Measurements from ENCODE around the gene MACROD1. TPM values are rescaled to one million over a fixed set of nuclear protein-coding genes. Genes with fewer than 3 reads are reported as not detected.

Gene MACROD1
- total RNA-seq, 2 experiments from 2014 or later = 6.0 to 6.3 TPM

DNA sequence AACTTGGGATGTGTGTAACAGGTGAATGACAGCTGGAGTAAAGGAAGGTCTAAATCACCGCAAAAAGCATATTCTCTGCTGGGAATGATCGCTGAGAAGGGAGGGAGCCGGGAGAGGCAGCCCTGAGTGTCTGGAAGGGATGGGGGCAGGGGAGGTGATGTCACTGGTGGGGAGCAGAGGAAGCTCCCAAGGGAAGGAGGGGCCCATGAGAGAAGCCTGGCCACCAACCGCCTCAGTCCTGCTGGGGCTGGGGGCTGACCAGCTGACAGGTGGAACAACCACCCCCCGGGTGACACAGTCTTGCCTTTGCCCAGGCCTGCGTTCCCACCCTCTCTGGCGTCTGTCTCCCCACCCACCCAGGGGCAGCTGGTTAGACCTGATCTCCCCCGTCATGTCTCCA lies 136.1 kb downstream of the MACROD1 start:
- DNase-seq = no peak
- Mint-ChIP-seq H3K4me1 (ENCODE audit: low read depth) (peaks cover under 1% of the 10 kb centered on the region), H3K4me3 (no peak overlapping the region), H3K27me3 (peaks cover 46% of the 10 kb centered on the region), H3K36me3 (ENCODE audit: low read depth) (no peaks in the 10 kb centered on the region), H3K27ac (no peak overlapping the region), H3K9me3 (no peaks in the 10 kb centered on the region)
- no peak overlapping the region for H3K27ac ChIP-seq (ENCODE audit: low read depth in 1 of 2, low read length in 2 of 2)
- H3K27me3 ChIP-seq (ENCODE audit: control insufficient read depth in 1 of 2, insufficient read depth in 2 of 2, low read length in 2 of 2) = peaks cover 25 to 35% of the 10 kb centered on the region in 2 experiments
- no peak for ATAC-seq (ENCODE audit: poor library complexity)
- H3K9me3 ChIP-seq (ENCODE audit: control insufficient read depth in 1 of 2, insufficient read depth in 1 of 2, low read length in 2 of 2) = peaks cover 0 to 18% of the 10 kb centered on the region in 2 experiments
- POLR2A ChIA-PET = no interaction called here
- CTCF ChIA-PET = no interaction called here
- H3K4me1 ChIP-seq (ENCODE audit: insufficient read depth, low read length) = peaks cover 8% of the 10 kb centered on the region
- H3K36me3 ChIP-seq (ENCODE audit: insufficient read depth, low read length) = no peaks in the 10 kb centered on the region
- intact Hi-C loops (cut with DNase I, micrococcal nuclease) = no loop called here
- H3K4me3 ChIP-seq (ENCODE audit: low read length) = no peak overlapping the region
- TF ChIP-seq, protein P1, sequence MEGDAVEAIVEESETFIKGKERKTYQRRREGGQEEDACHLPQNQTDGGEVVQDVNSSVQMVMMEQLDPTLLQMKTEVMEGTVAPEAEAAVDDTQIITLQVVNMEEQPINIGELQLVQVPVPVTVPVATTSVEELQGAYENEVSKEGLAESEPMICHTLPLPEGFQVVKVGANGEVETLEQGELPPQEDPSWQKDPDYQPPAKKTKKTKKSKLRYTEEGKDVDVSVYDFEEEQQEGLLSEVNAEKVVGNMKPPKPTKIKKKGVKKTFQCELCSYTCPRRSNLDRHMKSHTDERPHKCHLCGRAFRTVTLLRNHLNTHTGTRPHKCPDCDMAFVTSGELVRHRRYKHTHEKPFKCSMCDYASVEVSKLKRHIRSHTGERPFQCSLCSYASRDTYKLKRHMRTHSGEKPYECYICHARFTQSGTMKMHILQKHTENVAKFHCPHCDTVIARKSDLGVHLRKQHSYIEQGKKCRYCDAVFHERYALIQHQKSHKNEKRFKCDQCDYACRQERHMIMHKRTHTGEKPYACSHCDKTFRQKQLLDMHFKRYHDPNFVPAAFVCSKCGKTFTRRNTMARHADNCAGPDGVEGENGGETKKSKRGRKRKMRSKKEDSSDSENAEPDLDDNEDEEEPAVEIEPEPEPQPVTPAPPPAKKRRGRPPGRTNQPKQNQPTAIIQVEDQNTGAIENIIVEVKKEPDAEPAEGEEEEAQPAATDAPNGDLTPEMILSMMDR (IDR thresholded peaks at IDR 0.05) = no peak

DNA sequence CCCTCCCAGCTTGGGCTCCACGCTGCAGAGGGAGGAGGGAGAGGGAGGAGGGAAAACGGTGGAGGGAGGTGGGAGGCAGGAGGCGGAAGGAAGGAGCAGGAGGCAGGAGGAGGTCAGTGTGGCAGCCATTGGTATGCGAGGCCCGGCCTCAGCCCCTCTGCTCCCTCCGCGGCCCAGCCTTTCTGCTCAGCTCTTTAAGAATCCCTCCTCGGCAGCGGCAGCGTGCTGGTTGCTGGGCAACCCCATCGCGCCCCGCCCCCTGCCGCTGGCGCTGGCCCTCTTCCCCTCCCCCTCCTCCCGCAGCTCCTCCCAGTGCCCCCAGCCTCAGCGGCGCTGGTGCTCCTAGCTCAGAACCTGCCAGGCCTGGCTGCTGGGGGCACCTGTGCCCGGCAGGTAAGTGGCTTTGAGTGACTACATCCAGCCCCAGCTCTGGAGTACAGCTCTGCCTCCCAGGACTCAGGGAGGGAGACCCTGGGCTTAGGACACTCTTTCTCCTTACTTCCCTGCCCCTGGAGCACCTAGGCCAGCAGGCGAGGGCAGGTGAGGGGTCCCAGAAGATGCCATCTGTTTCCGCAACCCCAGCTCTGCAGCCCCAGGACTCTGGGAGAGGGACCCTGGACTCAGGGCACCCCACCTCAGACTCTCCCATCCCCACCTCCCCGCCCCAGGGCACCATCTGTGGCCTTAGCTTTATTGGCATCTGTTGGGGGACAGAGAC lies 137.4 kb downstream of the MACROD1 start:
- Histone ChIP-seq H3K4me1 (ENCODE audit: insufficient read depth, low read length) (peaks cover 8% of the 10 kb centered on the region), H3K36me3 (ENCODE audit: insufficient read depth, low read length) (no peaks in the 10 kb centered on the region), H3K27me3 (ENCODE audit: control insufficient read depth in 1 of 2, insufficient read depth in 2 of 2, low read length in 2 of 2) (peaks cover 20 to 24% of the 10 kb centered on the region in 2 experiments), H3K4me3 (ENCODE audit: low read length) (no peak overlapping the region), H3K27ac (ENCODE audit: low read depth in 1 of 2, low read length in 2 of 2) (no peak overlapping the region), H3K9me3 (ENCODE audit: control insufficient read depth in 1 of 2, insufficient read depth in 1 of 2, low read length in 2 of 2) (peaks cover 0 to 13% of the 10 kb centered on the region in 2 experiments)
- intact Hi-C loops (cut with DNase I, micrococcal nuclease) = no loop called here
- Mint-ChIP-seq H3K27ac (no peak overlapping the region), H3K36me3 (ENCODE audit: low read depth) (no peaks in the 10 kb centered on the region), H3K9me3 (no peaks in the 10 kb centered on the region), H3K4me3 (no peak overlapping the region), H3K27me3 (peaks cover 37% of the 10 kb centered on the region), H3K4me1 (ENCODE audit: low read depth) (no peaks in the 10 kb centered on the region)
- ATAC-seq (ENCODE audit: poor library complexity) = no peak
- TF ChIP-seq, protein P1 (IDR thresholded peaks at IDR 0.05) = no peak
- ChIA-PET CTCF (no interaction called here), POLR2A (no interaction called here)
- peak in 2 of 14 experiments; percentile 16 to 30 for DNase-seq

DNA sequence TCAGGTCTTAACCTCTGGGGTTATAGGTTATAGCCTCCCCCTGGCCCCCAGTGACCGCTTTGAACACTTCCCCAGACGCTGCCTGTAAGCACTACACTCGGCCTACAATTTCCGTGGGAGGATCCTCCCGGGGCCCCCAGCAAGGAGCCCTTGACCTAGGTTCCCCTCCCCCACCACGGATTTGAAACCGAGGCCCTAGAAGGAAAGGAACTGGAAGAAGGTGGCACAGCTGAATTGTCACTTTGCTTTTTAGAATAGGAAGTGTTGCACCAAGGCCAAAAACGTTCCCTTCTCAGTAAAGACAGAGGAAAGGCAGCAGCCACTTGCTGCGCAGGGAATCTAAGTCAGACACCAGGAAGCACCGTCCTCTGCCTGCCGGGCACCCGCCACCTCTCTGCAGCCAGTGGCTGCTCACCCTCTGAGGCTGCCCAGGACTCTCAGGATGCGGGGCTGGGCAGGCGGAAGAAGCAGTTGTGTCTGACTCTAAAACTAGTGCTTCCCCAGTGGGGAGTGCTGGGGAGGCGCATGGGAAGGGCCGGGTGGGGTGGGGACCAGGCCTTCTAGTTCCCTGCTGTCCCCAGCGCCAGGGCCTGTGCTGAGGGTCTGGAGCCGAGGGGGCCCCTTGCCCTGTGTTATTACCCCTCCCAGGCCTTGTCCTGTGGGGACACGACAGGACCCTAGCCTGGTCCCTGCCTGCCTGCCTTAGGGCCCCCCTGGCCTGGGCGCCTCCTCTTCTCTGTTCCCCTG lies 138.1 kb downstream of the MACROD1 start:
- Mint-ChIP-seq H3K27ac (no peak overlapping the region), H3K36me3 (ENCODE audit: low read depth) (no peaks in the 10 kb centered on the region), H3K27me3 (peaks cover 34% of the 10 kb centered on the region), H3K4me1 (ENCODE audit: low read depth) (no peaks in the 10 kb centered on the region), H3K9me3 (no peaks in the 10 kb centered on the region), H3K4me3 (no peak overlapping the region)
- peak in 1 of 14 experiments; percentile 24 for DNase-seq
- Histone ChIP-seq H3K4me3 (ENCODE audit: low read length) (no peak overlapping the region), H3K27me3 (ENCODE audit: control insufficient read depth in 1 of 2, insufficient read depth in 2 of 2, low read length in 2 of 2) (peaks cover 17 to 20% of the 10 kb centered on the region in 2 experiments), H3K9me3 (ENCODE audit: control insufficient read depth in 1 of 2, insufficient read depth in 1 of 2, low read length in 2 of 2) (peaks cover 0 to 13% of the 10 kb centered on the region in 2 experiments), H3K36me3 (ENCODE audit: insufficient read depth, low read length) (no peaks in the 10 kb centered on the region), H3K4me1 (ENCODE audit: insufficient read depth, low read length) (peaks cover 8% of the 10 kb centered on the region), H3K27ac (ENCODE audit: low read depth in 1 of 2, low read length in 2 of 2) (no peak overlapping the region)
- intact Hi-C loops (cut with DNase I, micrococcal nuclease) = no loop called here
- CTCF ChIA-PET = no interaction called here
- POLR2A ChIA-PET = no interaction called here
- TF ChIP-seq, protein P1 (IDR thresholded peaks at IDR 0.05) = no peak
- no peak for ATAC-seq (ENCODE audit: poor library complexity)
